Measurements from ENCODE around the gene NDFIP2. TPM values are rescaled to one million over a fixed set of nuclear protein-coding genes. Genes with fewer than 3 reads are reported as not detected.

NDFIP2 gene
- total RNA-seq, 1 experiment from 2014 or later, result 49.6 TPM

DNA sequence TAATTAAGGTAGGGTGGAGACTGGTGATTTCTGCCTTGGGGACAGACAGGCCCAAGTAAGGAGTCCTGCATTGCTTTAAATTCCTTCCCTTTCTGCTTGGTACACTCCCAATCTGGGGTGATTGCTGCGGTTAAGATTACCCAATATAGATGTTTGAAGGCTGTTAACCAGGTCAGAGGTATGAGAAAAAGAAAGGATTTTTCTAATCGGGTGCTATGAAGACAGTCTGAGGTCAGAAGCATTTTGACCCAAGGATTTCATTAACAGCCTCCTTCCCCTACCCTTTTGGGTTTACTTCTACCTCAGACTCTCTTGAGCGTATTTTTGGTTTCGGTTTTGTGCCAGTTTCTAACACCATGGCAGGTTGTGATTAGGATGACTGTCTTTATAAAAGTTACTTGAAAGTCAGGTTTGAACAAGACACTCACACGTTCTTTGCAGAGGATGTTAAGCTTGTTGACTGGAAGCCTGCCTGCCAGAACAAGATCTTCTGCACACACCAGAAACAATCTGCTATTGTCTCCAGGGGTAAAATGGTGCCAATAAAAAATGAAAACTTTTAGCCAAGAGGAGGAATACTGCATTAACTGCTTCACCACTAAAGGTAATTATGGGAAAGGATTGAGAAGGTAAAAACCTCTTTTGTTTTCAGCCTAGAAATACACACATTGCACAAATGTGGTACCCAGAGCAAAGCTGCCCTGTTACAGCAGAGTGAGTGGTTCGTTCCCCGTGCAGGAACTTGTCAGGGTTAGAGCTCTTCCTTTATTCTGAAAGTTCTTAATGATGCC is 108.8 kb downstream of the NDFIP2 start:
- Histone ChIP-seq H3K4me2 (ENCODE audit: low read length) (no peak overlapping the region), H2AFZ (ENCODE audit: low read depth, low read length, poor library complexity, severe bottlenecking) (no peak overlapping the region), H3K27me3 (ENCODE audit: insufficient read depth, low read length) (no peaks in the 10 kb centered on the region), H3K9ac (ENCODE audit: low read length) (no peak overlapping the region), H3K4me1 (ENCODE audit: control insufficient read depth in 1 of 2, insufficient read depth in 2 of 2, low read length in 2 of 2) (no peaks in the 10 kb centered on the region), H3K36me3 (ENCODE audit: control insufficient read depth in 1 of 2, insufficient read depth in 2 of 2, low read length in 2 of 2) (no peaks in the 10 kb centered on the region), H3K27ac (ENCODE audit: low read depth, low read length) (no peak overlapping the region), H3K4me3 (replicated peaks in 1 of 2; ENCODE audit: low read depth in 1 of 2, low read length in 2 of 2) (no peak overlapping the region), H4K20me1 (ENCODE audit: insufficient read depth) (no peaks in the 10 kb centered on the region), H3K79me2 (ENCODE audit: insufficient read depth, low read length) (no peaks in the 10 kb centered on the region), H3K9me3 (ENCODE audit: control insufficient read depth in 1 of 2, insufficient read depth in 1 of 2, low read depth in 1 of 2, low read length in 2 of 2) (no peaks in the 10 kb centered on the region), H3K9me2 (ENCODE audit: insufficient read depth) (no peaks in the 10 kb centered on the region)
- ChIA-PET POLR2A (no interaction called here), CTCF (no interaction called here), RAD21 (ENCODE audit: low non-redundant PET in 1 of 2, low total read pairs in 2 of 2, uncharacterized antibody in 2 of 2, unreplicated experiment in 2 of 2) (no interaction called here)
- DNase-seq (ENCODE audit: low read depth, low spot score), result no peak
- no TSS peak for BruUV-seq (replicated peaks)
- intact Hi-C loops (cut with micrococcal nuclease), result no loop called here
- no peak for ATAC-seq
- TF ChIP-seq, protein P1, sequence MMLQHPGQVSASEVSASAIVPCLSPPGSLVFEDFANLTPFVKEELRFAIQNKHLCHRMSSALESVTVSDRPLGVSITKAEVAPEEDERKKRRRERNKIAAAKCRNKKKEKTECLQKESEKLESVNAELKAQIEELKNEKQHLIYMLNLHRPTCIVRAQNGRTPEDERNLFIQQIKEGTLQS (IDR thresholded peaks at IDR 0.05), result no peak
- TF ChIP-seq, protein P2, sequence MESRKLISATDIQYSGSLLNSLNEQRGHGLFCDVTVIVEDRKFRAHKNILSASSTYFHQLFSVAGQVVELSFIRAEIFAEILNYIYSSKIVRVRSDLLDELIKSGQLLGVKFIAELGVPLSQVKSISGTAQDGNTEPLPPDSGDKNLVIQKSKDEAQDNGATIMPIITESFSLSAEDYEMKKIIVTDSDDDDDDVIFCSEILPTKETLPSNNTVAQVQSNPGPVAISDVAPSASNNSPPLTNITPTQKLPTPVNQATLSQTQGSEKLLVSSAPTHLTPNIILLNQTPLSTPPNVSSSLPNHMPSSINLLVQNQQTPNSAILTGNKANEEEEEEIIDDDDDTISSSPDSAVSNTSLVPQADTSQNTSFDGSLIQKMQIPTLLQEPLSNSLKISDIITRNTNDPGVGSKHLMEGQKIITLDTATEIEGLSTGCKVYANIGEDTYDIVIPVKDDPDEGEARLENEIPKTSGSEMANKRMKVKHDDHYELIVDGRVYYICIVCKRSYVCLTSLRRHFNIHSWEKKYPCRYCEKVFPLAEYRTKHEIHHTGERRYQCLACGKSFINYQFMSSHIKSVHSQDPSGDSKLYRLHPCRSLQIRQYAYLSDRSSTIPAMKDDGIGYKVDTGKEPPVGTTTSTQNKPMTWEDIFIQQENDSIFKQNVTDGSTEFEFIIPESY (IDR thresholded peaks at IDR 0.05; ENCODE audit: extremely low read depth, insufficient replicate concordance, low read length), result no peak
- TF ChIP-seq ZNF274 (IDR thresholded peaks at IDR 0.05; ENCODE audit: low read depth, low read length) (no peak), CBX3 (IDR thresholded peaks at IDR 0.05; ENCODE audit: low read depth) (no peak), SIN3A (IDR thresholded peaks at IDR 0.05; ENCODE audit: low read depth) (no peak), TCF7L2 (IDR thresholded peaks at IDR 0.05; ENCODE audit: borderline replicate concordance, extremely low read depth, insufficient read depth, insufficient read length) (no peak), YY1 (IDR thresholded peaks at IDR 0.05; ENCODE audit: extremely low read depth, insufficient replicate concordance, low read depth, low read length) (no peak), ELF1 (IDR thresholded peaks at IDR 0.05; ENCODE audit: borderline replicate concordance, low read depth) (no peak), ZFX (IDR thresholded peaks at IDR 0.05) (no peak), SP1 (IDR thresholded peaks at IDR 0.05; ENCODE audit: low read depth) (no peak), POLR2AphosphoS5 (IDR thresholded peaks at IDR 0.05; ENCODE audit: low read depth, low read length) (no peak), RAD21 (IDR thresholded peaks at IDR 0.05; ENCODE audit: low read depth) (no peak), EZH2 (IDR thresholded peaks at IDR 0.05) (no peak), POLR2A (IDR thresholded peaks at IDR 0.05; ENCODE audit: borderline replicate concordance, extremely low read depth, insufficient read depth, insufficient read length) (no peak), SRF (IDR thresholded peaks at IDR 0.05; ENCODE audit: low read depth) (no peak), FOSL1 (IDR thresholded peaks at IDR 0.05; ENCODE audit: low read depth) (no peak)

All from HCT116 (cell line).